Fibroblast of villous mesenchyme (primary cell): Measurements from ENCODE around the gene TAPT1. TPM values are rescaled to one million over a fixed set of nuclear protein-coding genes. Genes with fewer than 3 reads are reported as not detected.
"Not testable (repeated sequence)": the region's sequence is repeated elsewhere in the genome, so short reads cannot be mapped to it uniquely, and the experiment has no call there.

ENCODE experiments used
- DNase-seq: peaks from one replicate; pipeline ENCODE4 v3.0.0-alpha.2; 2010; ENCODE audit warnings: low read depth
- H3K4me3 ChIP-seq: 2 replicates; pipeline ENCODE4 v1.5.1; 2011; ENCODE audit warnings: low read depth, mild to moderate bottlenecking, low read length
- CTCF ChIP-seq: IDR thresholded peaks from 2 replicates; pipeline ENCODE4 v1.5.1; 2012; ENCODE audit warnings: low read depth, mild to moderate bottlenecking, low read length; ENCODE audit not compliant: insufficient read depth
- total RNA-seq: library from RNA; depleted of rRNA; stranded (reverse); fragments of >200 nt; gene quantifications from 2 replicates; pipeline ENCODE4 v1.2.3, GENCODE V29; 2012

The TAPT1 gene
- total RNA-seq, 1 donor, result 28.5 TPM

GRCh38 chr4:16154451-16154850 lies 71.8 kb downstream of the TAPT1 start:
- no peak overlapping the region for H3K4me3 ChIP-seq
- no peak for TF ChIP-seq CTCF
- no peak for DNase-seq

GRCh38 chr4:16150716-16151115 lies 75.6 kb downstream of the TAPT1 start:
- no peak for TF ChIP-seq CTCF
- no peak overlapping the region for H3K4me3 ChIP-seq
- no peak for DNase-seq

- not testable (repeated sequence) for DNase-seq, H3K4me3 ChIP-seq
Observed at GRCh38 chr4:16144913-16145312, 81.4 kb downstream of the TAPT1 start.

GRCh38 chr4:16142598-16143310 lies 83.5 kb downstream of the TAPT1 start:
- DNase-seq, result no peak
- H3K4me3 ChIP-seq, result no peak overlapping the region
- no peak for TF ChIP-seq CTCF

- no peak overlapping the region for H3K4me3 ChIP-seq
- DNase-seq, result peak; percentile 90
- TF ChIP-seq CTCF, result no peak
Observed at GRCh38 chr4:16140879-16141249, 85.4 kb downstream of the TAPT1 start.

- no peak for TF ChIP-seq CTCF
- no peak for DNase-seq
- no peak overlapping the region for H3K4me3 ChIP-seq
Observed at GRCh38 chr4:16140231-16140878, 85.9 kb downstream of the TAPT1 start.

GRCh38 chr4:16139066-16139945 lies 87.0 kb downstream of the TAPT1 start:
- no peak for DNase-seq
- no peak for TF ChIP-seq CTCF
- H3K4me3 ChIP-seq, result no peak overlapping the region
